ENCODE measurements around the gene LMNTD1.

DNA sequence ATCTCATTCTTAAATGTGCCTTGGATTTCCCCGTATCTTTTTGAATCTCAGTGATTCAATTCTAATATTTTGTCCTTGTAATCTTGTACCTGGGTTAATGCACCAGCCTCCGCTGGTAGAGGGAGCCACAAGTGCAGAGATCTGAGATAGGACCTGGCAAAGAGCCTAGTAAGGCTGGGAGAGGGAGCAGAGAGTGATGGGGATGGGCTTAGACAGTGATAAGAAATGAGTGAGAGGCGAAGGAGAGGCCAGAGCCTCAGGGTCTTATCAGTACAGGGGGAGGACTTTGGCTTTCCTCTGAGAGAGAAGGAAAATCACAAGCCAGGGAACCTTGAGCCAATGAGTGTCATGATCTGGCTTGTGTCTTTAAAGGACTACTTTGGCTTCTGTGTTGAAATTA lies 30.5 kb upstream of the LMNTD1 start:
- TF ChIP-seq, protein P1, sequence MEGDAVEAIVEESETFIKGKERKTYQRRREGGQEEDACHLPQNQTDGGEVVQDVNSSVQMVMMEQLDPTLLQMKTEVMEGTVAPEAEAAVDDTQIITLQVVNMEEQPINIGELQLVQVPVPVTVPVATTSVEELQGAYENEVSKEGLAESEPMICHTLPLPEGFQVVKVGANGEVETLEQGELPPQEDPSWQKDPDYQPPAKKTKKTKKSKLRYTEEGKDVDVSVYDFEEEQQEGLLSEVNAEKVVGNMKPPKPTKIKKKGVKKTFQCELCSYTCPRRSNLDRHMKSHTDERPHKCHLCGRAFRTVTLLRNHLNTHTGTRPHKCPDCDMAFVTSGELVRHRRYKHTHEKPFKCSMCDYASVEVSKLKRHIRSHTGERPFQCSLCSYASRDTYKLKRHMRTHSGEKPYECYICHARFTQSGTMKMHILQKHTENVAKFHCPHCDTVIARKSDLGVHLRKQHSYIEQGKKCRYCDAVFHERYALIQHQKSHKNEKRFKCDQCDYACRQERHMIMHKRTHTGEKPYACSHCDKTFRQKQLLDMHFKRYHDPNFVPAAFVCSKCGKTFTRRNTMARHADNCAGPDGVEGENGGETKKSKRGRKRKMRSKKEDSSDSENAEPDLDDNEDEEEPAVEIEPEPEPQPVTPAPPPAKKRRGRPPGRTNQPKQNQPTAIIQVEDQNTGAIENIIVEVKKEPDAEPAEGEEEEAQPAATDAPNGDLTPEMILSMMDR (IDR thresholded peaks at IDR 0.05; ENCODE audit: low read depth, low read length, poor library complexity, severe bottlenecking) = no peak
- no peak for TF ChIP-seq EZH2phosphoT487 (IDR thresholded peaks at IDR 0.05; ENCODE audit: borderline replicate concordance, low read length)

All from DOHH2 (cell line).